ENCODE data around the gene COL4A4.

The COL4A4 gene

GRCh38 chr2:227030789-227031188 lies 133.2 kb downstream of the COL4A4 start:
- no peak for DNase-seq (ENCODE audit: low read depth in 2 of 2)

DNA sequence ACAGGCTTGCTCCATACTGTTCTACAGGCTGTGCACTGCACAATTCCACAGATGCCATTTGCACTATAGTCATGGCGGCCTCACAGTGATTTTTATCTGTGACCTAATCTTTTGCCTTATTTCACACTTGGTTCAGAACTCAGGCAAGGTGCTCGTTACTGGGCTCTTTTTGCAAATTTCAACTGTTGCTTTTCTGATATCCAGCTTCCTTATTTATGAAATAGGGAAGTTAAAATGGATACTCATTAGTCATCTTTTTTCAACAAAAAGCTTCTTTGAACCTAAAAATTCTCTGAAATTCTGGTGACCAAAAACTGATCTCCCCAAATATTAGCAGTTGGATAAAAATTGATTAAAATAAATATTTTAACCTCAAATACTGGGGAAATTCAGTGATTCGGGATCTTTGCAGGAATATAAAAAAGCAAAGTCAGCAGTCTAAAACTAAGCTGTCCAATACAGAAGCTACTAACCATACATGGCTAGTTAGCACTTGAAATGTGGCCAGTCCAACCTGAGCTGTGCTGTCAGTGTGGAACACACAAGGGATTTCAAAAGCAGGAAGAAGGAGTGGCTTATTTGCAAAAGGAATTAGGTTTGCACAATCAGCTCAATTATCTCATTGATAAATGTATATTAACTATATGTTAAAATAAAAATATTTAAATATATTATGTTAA lies 134.4 kb downstream of the COL4A4 start:
- DNase-seq (ENCODE audit: low read depth in 2 of 2): no peak

DNA sequence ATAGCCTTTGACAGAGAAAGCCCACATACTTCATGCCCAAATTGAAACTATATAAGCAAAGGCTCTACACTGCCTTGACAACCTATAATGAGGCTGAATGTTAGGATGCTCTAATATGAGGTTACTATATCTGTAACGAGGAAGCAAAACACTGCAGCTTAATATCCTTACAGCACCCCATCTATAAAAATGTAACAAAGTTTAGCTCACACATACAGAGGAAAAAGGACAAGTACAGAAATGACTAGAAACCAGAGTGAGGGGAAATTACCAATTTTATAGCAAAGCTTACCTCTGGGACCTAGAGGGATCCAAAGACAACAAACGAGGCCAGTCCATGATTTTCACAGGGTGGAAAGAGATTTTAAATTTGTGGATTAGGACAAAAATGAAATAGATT lies 138.5 kb downstream of the COL4A4 start:
- no peak for DNase-seq (ENCODE audit: low read depth in 2 of 2)

- DNase-seq (ENCODE audit: low read depth in 2 of 2): no peak
These were observed 141.4 kb downstream of the COL4A4 start for GRCh38 chr2:227022608-227023007.

- DNase-seq (ENCODE audit: low read depth in 2 of 2): no peak
These were observed 143.6 kb downstream of the COL4A4 start for GRCh38 chr2:227020416-227020815.

DNA sequence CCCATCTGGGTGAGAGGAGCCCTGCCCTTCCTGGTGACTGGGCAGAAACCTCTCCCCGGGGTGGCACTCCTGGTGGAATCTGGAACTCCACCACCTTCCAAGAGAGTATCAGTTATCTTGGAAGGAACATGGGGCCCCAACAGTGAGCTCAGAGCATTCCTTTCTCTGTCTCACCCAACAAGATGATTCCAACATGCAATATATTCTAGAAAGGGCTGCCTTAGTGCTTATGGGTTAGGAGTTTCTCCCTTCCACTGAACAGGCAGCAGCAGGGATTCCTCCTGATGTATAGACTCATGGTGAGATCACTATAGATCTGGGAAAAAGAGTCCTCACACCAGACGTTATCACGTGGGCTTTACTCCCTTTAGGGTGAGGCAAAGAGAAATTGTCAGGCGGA lies 147.1 kb downstream of the COL4A4 start:
- DNase-seq (ENCODE audit: low read depth in 2 of 2): no peak

DNA sequence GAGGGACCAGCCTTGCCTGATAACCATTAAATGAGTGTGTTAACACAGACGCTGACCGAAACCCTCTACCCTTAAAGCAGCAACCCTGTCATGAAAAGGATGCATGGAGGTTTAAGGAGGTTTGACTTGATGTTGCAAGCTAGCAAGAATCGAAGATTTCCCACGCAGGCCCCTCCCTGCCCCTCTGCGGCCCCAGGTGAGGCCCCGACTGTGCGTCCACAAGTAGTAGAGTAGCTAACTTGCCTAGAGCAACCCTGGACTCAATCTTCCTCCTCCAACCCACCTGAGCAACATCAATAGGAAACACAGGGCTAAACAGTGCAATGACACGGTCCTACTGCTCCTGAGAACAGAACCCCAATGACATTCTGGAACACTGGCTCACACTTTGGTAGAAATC lies 150.1 kb downstream of the COL4A4 start:
- no peak for DNase-seq (ENCODE audit: low read depth in 2 of 2)

DNA sequence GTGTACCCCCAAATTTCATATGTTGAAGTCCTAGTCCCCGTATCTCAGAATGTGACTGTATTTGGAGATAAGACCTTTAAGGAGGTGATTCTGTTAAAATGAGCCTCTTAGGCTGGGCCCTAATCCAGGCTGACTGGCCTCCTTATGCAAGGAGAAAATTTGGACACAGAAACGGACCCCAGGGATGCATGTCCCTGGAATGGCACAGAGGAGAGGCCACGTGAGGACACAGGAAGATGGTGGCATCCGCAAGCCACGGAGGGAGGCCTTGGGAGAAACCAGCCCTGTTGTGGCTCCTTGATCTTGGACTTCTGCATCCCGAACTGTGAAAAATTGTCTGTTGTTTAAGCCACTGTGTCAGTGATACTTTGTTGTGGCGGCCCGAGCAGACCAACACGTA lies 150.7 kb downstream of the COL4A4 start:
- DNase-seq (ENCODE audit: low read depth in 2 of 2): no peak

- DNase-seq (ENCODE audit: low read depth in 2 of 2): no peak
These were observed 153.6 kb downstream of the COL4A4 start for GRCh38 chr2:227010433-227010832.

GRCh38 chr2:227007940-227008339 lies 156.1 kb downstream of the COL4A4 start:
- DNase-seq (ENCODE audit: low read depth in 2 of 2): no peak

DNA sequence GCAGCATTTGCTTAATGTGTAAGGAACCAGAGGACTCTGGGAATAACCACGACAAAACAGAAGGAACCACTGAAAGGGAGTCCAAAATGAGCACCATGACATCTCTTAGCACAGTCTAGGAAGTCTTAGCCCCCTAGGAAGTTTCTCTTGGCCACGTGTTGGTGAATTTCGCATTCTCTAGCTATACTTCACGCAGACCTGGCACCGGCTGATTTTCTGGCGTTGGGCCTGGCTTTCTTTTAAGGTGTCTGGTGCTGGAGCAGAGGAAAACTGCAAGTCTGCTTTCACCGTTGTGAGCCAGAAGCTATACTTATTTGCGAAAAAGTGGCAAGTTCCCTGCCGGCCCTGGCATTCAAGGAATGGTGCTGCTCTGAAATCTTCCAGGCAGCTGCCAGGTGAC lies 156.9 kb downstream of the COL4A4 start:
- DNase-seq (ENCODE audit: low read depth in 2 of 2): no peak

DNA sequence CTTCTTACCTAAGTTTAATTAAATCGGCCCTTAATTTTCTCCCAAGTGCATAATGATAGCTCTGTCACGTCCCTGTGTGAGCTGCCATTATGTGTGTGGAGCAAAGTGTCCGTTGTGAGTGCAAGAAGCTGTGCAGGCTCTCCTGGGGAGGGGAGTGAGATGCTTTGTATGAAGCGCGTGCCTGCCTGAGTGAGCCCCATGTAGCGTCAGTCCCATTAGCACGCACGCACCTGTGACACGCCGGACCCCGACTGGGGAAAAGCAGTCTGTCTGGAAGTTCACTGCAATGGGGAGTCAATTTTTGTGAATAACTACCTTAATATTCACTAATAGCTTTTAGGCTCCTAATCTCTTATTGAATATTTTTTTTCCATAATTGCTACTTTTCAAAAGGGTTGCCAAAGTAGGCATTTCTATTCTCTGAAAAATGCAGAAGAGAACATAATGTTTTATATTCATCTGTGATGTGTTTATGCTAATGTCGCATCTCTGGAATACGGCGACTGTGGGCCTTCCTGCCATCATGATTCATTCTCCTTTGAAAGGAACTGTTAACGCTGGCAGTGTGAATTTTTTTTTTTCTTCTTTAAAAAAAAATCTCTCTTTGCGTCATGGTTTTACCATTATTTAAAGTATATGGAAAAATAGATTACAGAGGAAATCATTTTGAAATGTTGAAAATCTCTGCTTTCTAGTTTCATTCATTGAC lies 157.7 kb downstream of the COL4A4 start:
- no peak for DNase-seq (ENCODE audit: low read depth in 2 of 2)

DNA sequence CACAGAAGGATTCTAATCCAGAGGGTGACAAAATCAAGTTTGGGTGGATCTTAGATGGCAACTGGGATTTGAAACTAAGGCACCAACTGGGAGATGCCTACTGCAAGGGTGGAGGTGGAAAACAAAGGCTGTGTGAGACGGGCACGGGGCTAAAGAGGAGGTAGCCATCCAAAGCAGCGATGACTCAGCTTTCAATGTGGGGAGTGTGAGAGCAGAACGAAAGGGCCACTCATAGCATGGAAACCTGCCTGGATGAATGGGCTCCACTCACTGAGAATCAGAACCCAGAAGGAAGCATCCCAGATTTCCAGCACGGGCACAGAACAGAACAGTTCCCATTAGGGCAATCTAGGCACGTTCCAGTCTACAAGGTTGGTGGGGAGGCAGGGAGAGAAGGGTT lies 159.5 kb downstream of the COL4A4 start:
- no peak for DNase-seq (ENCODE audit: low read depth in 2 of 2)

- DNase-seq (ENCODE audit: low read depth in 2 of 2): no peak
These were observed 163.9 kb downstream of the COL4A4 start for GRCh38 chr2:227000123-227000522.

DNA sequence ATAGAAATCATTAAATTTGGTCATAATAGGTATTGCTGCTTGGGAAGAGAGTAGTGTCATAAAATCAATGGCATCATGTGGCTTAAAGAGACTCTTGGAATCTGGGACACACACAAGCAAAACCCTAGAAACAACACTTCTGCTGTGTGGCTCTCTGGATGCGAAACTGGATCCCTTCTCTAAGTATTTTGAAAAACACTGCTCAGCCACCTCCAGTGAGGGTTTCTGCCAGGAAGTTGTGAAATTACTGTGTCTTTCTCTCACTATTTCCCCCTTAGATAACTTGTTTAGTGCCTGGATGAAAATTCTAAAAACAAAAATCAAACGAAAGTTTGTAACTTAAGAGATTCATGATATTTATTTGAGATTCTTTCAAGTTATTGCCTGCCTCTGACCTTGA lies 164.3 kb downstream of the COL4A4 start:
- no peak for DNase-seq (ENCODE audit: low read depth in 2 of 2)

GRCh38 chr2:226995625-226996041 lies 168.4 kb downstream of the COL4A4 start:
- DNase-seq (ENCODE audit: low read depth in 2 of 2): no peak

GRCh38 chr2:226994775-226995174 lies 169.2 kb downstream of the COL4A4 start:
- no peak for DNase-seq (ENCODE audit: low read depth in 2 of 2)

GRCh38 chr2:226993171-226993570 lies 170.8 kb downstream of the COL4A4 start:
- no peak for DNase-seq (ENCODE audit: low read depth in 2 of 2)

DNA sequence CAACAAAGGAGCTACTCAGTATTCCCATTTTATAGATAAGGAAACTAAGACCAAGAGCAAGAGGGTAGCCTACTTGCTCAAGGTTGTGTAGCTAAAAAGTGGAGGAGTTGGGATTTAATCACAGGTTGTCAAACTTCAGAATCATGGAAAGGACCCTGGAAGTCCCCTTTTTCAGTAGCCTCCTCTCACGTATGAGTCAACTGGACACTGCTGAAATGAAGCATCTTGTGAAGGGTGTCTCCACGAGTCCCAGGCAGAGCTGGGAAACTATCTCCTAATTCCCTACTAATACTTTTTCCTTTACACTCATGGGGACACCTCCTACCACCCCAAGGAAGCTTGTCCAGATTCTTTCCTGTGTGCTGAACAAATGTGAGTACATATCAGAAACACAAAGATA lies 172.3 kb downstream of the COL4A4 start:
- DNase-seq (ENCODE audit: low read depth in 2 of 2): no peak

GRCh38 chr2:226985583-226985946 lies 178.4 kb downstream of the COL4A4 start:
- DNase-seq (ENCODE audit: low read depth in 2 of 2): no peak

DNA sequence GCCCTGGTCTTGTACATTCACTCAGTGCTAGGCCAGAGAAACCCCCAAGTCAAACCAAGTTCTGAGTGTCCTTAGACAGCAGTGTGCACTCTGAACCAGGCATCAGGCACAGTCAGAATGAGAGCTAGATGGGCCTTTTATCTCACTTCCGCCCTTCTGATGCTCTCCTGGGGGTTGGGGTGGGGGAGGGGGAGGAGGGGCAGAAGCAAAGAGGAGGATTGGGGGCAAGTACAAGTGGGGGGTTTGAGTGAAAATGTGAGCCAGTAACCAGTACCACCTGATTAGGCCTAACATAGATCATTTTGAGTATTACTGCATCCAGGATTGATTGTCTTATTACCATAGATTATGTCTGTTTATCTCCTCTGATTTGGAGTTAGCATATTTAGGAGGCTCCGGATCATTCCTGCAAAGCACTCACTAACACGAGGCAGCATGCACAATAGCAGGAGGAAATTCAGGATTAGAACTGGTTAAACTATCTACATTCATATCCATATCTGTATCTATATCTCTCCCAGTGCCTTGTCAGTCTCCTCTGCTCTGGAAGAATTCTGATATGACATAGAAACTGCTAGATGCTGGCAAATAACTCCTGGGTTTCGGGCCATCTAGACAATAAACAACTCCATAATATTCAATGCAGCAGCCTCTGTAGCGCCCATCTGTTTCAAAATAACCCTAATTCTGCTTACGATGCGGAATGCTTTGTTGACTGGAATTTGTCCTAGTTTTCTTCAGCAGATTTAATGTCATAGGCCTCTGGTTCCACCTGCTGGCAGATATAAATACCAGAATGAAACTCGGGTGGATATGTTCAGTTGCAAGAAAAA lies 179.0 kb downstream of the COL4A4 start:
- peak; percentile 54 to 65 for DNase-seq (ENCODE audit: low read depth in 2 of 2)

- no peak for DNase-seq (ENCODE audit: low read depth in 2 of 2)
These were observed 179.9 kb downstream of the COL4A4 start for GRCh38 chr2:226983895-226984749.

Measured in fibroblast of skin of left biceps (primary cell).